ENCODE data around the gene PCDH1.

PCDH1 gene

GRCh38 chr5:141873933-141874261, 4.3 kb downstream of the PCDH1 start:
- ATAC-seq = no peak
- TF ChIP-seq ISL1 (CRISPR knock-in tag; IDR thresholded peaks at IDR 0.05) = no peak
- TF ChIP-seq POU6F1 (CRISPR knock-in tag; IDR thresholded peaks at IDR 0.05; ENCODE audit: borderline replicate concordance, low read depth) = no peak

GRCh38 chr5:141872496-141873356, 5.5 kb downstream of the PCDH1 start:
- ATAC-seq = no peak
- TF ChIP-seq GLIS3 (CRISPR knock-in tag; IDR thresholded peaks at IDR 0.05) = no peak
- TF ChIP-seq ZNF565 (CRISPR knock-in tag; conservative IDR thresholded peaks at IDR 0.05; ENCODE audit: low read depth) = no peak
- TF ChIP-seq CREB5 (CRISPR knock-in tag; IDR thresholded peaks at IDR 0.05; ENCODE audit: low read depth) = no peak
- no peak for TF ChIP-seq OSR1 (CRISPR knock-in tag; IDR thresholded peaks at IDR 0.05)
- no peak for TF ChIP-seq CSDC2 (CRISPR knock-in tag; IDR thresholded peaks at IDR 0.05)
- no peak for TF ChIP-seq POU6F1 (CRISPR knock-in tag; IDR thresholded peaks at IDR 0.05; ENCODE audit: borderline replicate concordance, low read depth)

GRCh38 chr5:141871870-141872269, 6.3 kb downstream of the PCDH1 start:
- TF ChIP-seq TSHZ2 (CRISPR knock-in tag; IDR thresholded peaks at IDR 0.05) = no peak
- TF ChIP-seq ZFP3 (CRISPR knock-in tag; IDR thresholded peaks at IDR 0.05) = no peak
- no peak for TF ChIP-seq BACH2 (CRISPR knock-in tag; IDR thresholded peaks at IDR 0.05; ENCODE audit: borderline replicate concordance)
- no peak for TF ChIP-seq SNAI2 (CRISPR knock-in tag; IDR thresholded peaks at IDR 0.05)
- no peak for TF ChIP-seq ZNF8 (CRISPR knock-in tag; IDR thresholded peaks at IDR 0.05)
- no peak for TF ChIP-seq PPARA (CRISPR knock-in tag; IDR thresholded peaks at IDR 0.05; ENCODE audit: borderline replicate concordance)
- TF ChIP-seq OSR1 (CRISPR knock-in tag; IDR thresholded peaks at IDR 0.05) = no peak
- no peak for TF ChIP-seq POU6F1 (CRISPR knock-in tag; IDR thresholded peaks at IDR 0.05; ENCODE audit: borderline replicate concordance, low read depth)
- no peak for ATAC-seq

DNA sequence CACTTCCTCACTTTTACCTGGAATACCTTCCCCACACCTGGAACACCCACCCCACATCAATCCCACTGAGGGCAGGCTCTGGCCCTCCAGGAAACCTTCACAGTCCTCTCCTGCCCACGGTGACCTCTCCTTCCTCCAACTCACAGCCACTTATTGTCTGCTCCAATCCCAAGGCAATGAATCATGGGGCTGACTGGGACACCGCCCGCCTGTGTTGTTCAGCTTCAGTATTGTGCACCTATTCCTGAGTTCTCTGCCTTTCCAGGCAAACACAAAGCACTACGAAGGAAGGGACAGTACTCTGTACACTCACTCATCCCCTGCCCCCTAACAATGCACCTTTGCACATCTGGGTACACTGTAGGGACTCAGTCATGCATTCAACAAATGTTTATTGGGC, 7.3 kb downstream of the PCDH1 start:
- no peak for ATAC-seq
- TF ChIP-seq PPARA (CRISPR knock-in tag; IDR thresholded peaks at IDR 0.05; ENCODE audit: borderline replicate concordance) (no peak), ZFP30 (CRISPR knock-in tag; IDR thresholded peaks at IDR 0.05) (no peak), SNAI2 (CRISPR knock-in tag; IDR thresholded peaks at IDR 0.05) (no peak), TOX (CRISPR knock-in tag; IDR thresholded peaks at IDR 0.05; ENCODE audit: borderline replicate concordance) (no peak), ESRRG (CRISPR knock-in tag; IDR thresholded peaks at IDR 0.05) (no peak), TCF4 (CRISPR knock-in tag; IDR thresholded peaks at IDR 0.05; ENCODE audit: borderline replicate concordance) (no peak), OSR1 (CRISPR knock-in tag; IDR thresholded peaks at IDR 0.05) (no peak), PATZ1 (CRISPR knock-in tag; IDR thresholded peaks at IDR 0.05; ENCODE audit: borderline replicate concordance) (no peak), ZC3H10 (CRISPR knock-in tag; IDR thresholded peaks at IDR 0.05) (no peak), ARNTL (CRISPR knock-in tag; IDR thresholded peaks at IDR 0.05; ENCODE audit: borderline replicate concordance, low read depth) (no peak), CREB5 (CRISPR knock-in tag; IDR thresholded peaks at IDR 0.05; ENCODE audit: low read depth) (no peak), ZNF70 (CRISPR knock-in tag; IDR thresholded peaks at IDR 0.05) (no peak)

Measured in SK-N-SH treated with all-trans-retinoic acid at 6 μM for 48 hours (cell line).